HG03432 (cell line): ENCODE measurements around the gene IFIT1.
"Not testable (repeated sequence)": the region's sequence is repeated elsewhere in the genome, so short reads cannot be mapped to it uniquely, and the experiment has no call there.

Experiments used
- ATAC-seq: cut with Tn5 transposase; IDR thresholded peaks from one replicate; pipeline ENCODE4 v1.9.1; 2021; ENCODE audit warnings: mild to moderate bottlenecking, moderate library complexity; ENCODE audit not compliant: unreplicated experiment

The IFIT1 gene

DNA sequence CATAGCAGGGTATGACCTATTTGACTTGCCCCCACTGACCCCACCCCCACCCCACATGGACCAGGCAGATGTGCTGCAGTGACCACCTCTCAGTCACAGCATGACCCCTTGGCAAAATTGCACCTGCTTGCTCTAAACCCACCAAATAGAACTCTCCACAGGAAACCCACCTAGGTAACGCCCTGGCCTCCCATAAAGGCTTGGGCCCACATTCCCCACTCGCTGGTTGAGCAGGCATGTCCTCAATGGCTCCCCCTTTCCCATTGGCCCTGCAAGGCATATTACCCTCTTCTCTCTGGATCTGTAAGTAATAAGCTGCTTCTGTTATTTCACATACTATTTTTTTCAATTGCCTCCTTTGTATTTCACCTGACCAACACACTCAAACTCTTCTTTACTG is 2.7 kb downstream of the IFIT1 start:
- no peak for ATAC-seq

DNA sequence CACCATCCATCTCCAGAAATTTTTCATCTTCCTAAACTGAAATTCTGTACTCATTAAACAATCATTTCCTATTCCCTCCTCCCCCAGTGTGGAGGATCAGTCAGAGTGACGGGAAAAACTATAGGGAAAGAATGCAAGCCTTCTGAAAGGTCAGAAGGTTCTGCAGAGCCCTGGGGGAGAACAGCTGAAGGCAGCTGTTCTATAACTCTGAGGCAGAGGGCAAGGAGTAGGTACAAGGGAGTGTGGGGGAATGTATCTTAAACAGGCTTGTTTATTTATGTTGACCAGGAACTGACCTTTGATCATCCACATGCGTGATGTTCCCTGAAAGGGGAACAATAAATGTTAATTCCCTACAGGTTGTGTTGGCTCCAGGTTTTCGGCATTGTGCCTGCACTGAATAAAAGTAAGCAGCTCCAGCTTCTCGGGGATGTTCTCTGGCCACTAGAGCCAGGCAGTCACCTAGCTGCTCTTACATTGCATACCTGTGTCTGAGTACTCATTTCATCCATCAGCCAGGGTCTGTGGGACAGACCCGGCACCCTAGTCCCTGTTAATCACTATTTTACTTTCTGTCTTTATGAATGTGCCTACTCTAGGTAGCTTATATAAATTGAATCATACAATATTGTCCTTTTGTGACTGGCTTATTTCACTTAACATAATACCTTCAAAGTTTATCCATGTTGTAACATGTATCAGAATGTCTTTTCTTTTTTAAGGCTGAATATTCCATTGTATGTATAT is 5.8 kb downstream of the IFIT1 start:
- no peak for ATAC-seq

DNA sequence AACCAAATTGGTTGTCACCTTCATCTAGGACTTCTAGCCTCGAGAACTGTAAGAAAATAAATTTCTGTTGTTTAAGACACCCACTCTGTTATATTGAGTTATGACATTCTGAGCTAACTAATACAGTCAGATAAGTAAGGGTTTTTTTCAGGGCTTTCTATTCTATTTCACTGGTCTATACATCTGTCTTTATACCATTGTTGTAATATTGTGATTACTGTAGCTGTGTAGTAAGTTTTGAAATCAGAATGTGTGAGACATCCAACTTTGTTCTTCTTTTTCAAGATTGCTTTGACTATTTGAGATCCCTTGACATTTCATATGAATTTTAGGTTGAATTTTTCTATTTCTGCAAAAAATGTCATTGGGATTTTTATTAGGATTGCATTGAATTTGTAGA is 7.5 kb downstream of the IFIT1 start:
- no peak for ATAC-seq

DNA sequence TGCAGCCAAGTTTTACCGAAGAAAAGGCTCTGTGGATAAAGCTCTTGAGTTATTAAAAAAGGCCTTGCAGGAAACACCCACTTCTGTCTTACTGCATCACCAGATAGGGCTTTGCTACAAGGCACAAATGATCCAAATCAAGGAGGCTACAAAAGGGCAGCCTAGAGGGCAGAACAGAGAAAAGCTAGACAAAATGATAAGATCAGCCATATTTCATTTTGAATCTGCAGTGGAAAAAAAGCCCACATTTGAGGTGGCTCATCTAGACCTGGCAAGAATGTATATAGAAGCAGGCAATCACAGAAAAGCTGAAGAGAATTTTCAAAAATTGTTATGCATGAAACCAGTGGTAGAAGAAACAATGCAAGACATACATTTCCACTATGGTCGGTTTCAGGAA is 10.6 kb downstream of the IFIT1 start:
- ATAC-seq, result no peak

DNA sequence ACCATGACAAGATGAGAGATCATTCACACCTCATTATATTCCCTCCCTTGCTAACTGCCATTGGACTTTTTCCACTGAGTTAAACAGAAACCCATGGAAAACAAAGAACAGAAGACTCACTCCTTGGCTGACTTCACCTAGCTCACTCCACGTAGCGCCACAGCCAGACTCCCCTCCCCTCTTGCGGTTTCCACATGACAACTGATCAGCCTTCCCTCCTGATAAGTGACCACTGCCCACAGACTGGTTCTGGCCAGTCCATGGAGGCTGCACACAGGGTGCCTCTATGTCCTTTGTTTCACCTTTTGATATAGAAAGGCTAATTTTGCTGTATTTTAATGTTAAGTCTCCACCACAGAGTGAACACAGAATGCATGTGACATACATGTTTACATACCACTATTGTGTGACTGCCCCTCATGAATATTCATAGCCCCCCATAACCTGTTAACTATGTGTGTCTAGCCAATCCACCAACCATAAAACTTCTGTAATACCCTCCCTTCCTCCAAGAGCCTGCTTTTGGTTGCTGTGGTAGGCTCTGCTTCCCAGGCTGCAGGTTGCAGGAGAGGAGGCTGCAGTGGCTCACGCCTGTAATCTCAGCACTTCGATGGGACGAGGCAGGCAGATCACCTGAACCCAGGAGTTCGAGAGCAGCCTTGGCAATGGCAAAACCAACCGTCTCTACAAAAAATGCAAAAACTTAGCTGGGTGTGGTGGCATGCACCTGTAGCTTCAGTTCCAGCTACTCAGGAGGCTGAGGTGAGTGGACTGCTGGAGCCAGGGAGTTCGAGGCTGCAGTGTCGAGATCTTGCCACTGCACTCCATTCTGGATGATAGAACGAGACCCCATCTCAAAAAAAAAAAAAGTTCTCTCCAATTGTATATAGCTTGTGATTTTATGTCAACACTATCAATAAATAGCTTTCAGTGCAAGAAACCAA is 12.0 kb downstream of the IFIT1 start:
- no peak for ATAC-seq

DNA sequence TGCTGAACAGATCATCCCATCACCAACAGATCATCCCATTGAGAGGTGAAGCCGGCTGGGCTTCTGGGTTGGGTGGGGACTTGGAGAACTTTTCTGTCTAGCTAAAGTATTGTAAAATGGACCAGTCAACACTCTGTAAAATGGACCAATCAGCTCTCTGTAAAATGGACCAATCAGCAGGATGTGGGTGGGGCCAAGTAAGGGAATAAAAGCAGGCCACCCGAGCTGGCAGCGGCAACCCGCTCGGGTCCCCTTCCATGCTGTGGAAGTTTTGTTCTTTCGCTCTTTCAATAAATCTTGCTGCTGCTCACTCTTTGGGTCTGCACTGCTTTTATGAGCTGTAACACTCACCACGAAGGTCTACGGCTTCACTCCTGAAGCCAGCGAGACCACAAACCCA is 13.8 kb downstream of the IFIT1 start:
- not testable (repeated sequence) for ATAC-seq

DNA sequence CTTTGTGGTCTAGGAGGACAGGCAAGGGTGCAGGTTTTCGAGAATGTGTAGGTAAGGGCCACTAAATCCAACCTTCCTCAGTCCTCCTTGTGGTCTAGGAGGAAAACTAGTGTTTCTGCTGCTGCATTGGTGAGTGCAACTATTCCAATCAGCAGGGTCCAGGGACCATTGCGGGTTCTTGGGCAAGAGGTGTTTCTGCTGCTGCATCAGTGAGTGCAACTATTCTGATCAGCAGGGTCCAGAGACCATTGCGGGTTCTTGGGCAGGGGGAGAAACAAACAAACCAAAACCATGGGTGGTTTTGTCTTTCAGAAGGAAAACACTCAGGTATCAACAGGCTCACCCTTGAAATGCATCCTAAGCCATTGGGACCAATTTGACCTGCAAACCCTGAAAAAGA is 15.4 kb downstream of the IFIT1 start:
- ATAC-seq, result not testable (repeated sequence)

DNA sequence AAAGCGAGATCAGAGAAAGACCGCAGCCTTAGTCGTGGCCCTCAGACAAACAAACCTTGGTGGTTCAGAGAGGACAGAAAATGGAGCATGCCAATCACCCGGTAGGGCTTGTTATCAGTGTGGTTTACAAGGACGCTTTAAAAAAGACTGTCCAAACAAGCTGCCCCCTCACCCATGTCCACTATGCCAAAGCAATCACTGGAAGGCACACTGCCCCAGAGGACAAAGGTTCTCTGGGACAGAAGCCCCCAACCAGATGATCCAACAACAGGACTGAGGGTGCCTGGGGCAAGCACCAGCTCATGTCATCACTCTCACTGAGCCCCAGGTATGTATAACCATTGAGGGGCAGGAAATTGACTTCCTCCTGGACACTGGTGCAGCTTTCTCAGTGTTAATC is 16.9 kb downstream of the IFIT1 start:
- not testable (repeated sequence) for ATAC-seq

DNA sequence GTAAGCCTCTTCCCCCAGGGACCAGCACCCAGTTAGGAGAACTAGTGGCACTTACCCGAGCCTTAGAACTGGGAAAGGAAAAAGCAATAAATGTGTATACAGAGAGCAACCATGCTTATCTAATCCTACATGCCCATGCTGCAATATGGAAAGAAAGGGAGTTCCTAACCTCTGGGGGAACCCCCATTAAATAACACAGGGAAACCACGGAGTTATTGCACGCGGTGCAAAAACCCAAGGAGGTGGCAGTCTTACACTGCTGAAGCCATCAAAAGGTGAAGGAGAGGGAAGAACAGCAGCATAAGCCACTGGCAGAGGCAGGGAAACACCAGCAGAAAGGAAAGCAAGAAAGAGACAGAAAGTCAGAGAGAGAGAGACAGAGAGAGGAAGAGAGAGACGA is 18.1 kb downstream of the IFIT1 start:
- ATAC-seq, result not testable (repeated sequence)

DNA sequence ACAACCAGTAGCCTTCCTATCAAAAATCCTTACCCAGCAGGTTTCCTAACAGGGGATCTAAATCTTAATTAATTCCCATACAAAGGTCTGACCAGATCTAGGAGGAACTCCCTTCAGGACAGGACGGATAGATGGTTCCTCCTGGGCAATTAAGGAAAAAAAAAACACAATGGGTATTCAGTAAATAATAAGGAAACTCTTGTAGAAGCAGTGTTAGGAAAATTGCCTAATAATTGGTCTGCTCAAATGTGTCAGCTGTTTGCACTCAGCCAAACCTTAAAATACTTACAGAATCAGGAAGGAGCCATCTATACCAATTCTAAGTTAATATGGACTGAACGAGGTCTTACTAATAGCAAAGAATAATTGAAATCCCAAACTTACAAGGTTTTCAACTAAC is 18.7 kb downstream of the IFIT1 start:
- not testable (repeated sequence) for ATAC-seq

DNA sequence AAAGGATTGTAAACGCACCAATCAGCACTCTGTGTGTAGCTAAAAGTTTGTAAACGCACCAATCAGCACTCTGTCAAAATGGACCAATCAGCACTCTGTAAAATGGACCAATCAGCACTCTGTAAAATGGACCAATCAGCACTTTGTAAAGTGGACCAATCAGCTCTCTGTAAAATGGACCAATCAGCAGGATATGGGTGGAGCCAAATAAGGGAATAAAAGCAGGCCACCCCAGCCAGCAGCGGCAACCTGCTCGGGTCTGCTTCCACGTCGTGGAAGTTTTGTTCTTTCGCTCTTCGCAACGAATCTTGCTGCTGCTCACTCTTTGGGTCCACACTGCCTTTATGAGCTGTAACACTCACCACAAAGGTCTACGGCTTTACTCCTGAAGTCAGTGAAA is 19.9 kb downstream of the IFIT1 start:
- not testable (repeated sequence) for ATAC-seq

DNA sequence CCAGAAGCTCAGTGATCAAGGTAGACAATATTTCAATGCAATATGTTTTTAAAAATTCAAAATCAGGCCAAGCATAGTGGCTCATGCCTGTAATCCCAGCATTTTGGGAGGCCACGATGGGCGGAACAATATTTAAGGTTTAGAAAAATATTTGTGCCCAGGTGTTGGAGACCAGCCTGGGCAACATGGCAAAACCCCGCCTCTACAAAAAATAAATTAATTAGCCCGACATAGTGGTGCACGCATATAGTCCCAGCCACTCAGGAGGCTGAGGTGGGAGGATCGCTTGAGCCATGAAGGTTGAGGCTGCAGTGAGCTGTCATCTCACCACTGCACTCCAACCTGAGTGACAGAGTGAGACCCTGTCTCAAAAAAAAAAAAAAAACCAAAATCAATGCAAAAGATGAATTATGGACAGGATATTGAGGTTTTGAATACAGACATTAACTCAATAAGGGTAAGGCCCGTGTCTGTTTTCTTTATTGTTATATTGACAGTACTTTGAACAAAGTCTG is 21.0 kb downstream of the IFIT1 start:
- no peak for ATAC-seq

DNA sequence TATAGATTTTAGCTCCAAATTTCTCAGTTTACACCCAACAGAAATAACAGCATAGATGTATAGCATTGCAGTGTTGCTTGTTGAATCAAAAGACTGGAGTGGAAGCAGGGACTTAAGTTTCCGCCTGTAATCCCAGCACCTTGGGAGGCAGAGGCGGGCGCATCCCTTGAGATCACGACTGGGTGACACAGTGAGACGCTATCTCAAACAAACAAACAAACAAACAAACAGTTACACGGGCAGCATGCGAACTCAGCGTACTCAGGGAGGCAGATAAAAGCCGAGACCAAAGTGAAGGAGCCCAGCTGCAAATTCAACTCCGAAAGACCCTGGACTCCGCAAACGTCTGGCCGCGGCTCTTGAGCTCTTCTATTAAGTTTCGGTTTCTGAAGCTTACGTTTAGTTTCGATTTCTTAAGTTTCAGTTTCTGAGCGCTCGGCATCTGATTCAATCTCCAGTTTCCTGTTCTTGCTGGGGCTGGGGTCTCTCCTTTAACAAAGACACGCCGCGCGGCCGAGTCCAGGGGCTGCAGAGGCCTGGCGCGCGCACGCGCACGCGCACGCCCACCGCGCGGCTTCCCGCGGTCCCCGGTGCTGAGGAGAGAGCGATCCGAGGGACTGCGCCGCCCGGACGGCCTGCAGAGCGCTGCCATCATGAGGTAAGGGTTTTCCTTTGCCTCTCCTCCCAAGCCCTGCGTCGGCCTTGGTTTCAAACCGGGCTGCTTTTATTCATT is 21.9 kb downstream of the IFIT1 start, which contains the start of gene IFIT5:
TSS of gene IFIT5 (plus strand) at position 423 of the 733 bp plus-strand sequence. CDS start at position 654, 231 bp downstream.
- peak; percentile 78 for ATAC-seq

DNA sequence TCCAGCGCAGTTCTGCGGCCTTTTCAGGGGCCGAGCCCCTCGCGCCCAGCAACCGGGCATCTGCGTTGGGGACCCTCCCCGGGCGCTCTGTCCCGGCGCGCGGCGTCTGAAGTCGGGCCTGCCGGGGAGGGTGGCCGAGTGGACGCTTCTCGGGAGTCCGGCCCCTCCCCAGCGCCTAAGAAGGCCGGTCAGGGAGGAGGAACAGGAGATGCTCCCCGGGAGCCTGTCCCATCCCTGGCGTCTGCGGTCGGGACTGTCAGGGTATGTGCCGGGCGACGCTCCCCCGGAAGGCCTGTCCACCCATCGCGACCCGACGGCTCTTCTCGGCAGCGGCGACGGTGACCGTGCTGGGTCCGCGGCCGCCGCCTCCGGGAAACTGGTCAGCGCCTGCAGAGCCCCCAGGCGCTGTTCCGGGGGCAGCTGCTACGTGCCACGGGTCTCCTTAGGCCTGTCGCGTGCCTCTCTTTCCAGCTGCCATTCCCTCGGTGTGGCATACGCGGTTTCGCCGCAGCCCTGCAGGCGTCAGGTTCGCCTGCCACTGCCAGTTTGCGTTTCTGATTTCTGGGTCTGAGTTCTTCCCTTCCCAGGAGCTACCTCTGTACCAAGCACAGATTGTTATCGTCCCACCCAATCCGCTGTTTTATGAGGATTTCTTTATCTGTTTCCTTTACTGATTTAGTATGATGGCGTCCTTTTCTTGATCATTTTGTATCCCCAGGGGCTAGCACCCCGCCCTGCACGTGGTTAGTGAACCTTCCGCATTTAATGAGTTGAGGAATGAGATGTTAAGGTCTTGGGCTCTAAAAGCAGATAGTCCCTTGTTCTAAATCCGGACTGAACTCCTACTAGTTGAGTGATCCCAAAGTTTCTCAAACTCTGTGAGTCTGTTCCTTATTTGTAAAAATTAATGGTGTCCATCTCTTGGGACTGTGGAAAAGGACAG is 22.7 kb downstream of the IFIT1 start:
- peak; percentile 44 for ATAC-seq

DNA sequence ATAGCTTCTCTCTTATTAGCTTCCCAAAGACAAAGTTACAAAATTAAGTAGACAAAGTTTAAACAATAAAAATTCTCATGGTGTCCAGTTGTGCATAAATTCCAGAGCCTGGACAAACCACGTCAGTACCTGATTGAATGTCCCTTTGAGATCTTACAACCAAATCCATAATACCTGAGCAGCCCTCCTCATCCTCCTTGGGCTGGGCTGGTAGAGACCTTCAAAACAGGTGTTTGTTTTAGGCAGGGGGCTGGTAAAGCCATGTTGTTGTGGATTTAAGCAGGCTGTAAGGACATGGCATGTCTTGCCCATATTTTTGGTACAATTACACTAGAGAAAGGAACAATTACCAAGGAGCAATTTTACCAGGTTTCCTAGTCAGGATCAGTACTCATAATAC is 24.0 kb downstream of the IFIT1 start:
- no peak for ATAC-seq

DNA sequence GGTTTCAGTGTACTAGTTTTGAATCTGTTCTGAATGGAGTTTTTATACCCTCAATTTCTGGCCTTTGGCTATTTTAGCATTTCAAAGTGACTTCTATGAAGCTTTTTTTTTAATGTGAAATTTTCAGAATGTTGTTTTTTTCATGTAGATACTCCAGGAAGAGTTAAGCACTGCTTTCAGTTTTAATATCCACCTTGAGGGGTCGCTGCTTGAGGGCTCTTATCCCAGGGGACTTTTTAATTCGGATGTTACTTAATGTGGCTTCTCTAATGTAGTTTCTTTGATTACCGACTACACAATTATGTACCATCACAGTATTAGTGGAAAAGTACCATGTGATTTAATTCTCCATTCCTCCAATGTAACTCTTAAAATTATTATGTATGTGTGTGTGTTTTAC is 27.1 kb downstream of the IFIT1 start:
- no peak for ATAC-seq

DNA sequence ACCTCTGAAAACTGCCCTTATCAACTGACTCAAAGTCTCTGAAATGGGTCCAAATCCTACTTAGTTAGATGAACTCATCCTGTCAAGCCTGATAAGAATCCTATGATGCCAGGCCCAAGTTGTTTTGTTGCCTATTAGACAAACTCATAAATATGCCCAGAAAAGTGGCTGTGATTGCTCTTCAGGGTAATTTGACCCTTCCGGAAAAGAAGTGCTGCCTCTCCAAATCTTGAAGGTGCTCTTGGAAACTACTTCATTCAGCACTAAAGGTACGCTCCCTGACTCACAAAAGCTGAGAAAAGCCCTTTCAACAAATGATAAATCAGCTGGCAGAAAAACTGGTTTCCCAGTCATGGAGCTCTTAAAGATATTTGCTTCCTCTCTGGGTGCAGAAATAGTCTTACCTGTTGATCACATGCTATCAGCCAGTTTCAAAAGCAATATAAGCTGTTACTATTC is 28.6 kb downstream of the IFIT1 start:
- ATAC-seq, result no peak

DNA sequence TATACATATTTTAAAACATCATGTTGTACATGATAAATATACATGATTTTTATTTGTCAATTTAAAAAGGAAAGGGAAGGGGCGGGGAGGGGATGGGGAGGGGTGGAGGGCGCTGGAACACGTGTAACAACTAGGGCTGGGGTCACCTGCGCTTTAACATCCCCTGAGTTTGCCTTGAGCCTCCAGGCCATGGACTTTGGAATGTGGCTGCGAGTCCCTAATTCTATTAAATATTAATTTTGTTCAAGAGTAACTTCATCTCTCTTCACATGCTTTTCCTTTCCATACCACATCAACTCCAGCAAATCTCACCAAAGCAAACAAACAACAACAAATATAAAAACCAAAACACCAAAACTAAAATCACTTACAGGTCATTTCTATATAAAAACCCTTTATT is 32.6 kb downstream of the IFIT1 start:
- no peak for ATAC-seq

DNA sequence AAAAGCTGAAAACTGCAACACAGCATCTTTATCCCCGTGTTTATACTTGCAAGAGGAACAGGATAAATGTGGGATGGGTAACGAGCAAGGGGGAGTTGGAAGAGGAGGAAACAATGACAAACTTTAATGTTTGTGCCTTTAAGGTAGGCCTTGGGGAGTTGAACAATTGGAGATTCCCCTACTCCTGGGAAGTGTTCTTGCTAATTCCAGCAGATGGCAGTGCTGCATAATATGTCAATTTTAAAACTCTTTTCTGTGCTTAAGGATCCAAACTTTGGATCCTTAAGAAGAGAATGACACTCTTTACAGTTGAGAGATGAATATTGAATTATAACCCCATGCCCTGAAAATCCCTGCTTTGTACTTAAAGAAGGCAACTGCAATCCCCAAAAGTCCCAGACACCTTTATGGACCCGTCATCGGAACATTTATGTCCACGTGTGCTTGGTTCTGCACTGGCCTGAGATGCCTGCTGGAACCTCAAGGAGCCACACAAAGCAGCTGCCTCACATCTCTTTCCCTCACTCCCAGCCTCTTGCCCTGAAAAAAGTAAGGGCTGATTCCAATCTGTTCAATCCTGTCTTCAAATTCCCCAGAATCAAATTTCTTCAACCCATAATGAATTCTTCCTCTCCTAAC is 33.9 kb downstream of the IFIT1 start:
- no peak for ATAC-seq
